Activated effector memory CD4-positive, alpha-beta T cell treated with Interleukin-2 at 50 U/mL for 16 hours (primary cell): ENCODE measurements around the gene LGR4.

Experiments
- DNase-seq: peaks from one replicate; pipeline ENCODE4 v3.0.0-alpha.2; 2020

LGR4 gene

DNA sequence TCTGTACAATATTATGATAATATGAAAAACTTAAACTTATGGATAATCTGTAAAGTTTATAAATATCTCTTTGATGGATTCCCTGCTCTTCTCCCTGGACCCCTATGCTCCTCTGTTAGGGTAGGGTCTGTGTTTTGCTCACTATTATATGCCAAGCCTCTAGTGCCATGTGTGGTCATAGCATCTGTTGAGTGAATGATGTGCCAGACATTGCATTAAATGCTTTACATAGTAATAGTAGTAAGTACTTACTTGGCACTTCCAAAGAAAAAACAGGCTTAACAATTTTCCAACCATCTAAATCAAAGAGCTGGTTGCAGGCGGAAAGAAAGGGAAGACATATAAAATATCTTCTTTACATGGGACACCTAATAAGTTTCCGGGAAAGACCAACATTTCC, 46.8 kb downstream of the LGR4 start:
- no peak for DNase-seq

GRCh38 chr11:27423125-27423524, 49.5 kb downstream of the LGR4 start:
- DNase-seq: no peak

GRCh38 chr11:27421819-27422494, 50.6 kb downstream of the LGR4 start:
- DNase-seq: no peak

DNA sequence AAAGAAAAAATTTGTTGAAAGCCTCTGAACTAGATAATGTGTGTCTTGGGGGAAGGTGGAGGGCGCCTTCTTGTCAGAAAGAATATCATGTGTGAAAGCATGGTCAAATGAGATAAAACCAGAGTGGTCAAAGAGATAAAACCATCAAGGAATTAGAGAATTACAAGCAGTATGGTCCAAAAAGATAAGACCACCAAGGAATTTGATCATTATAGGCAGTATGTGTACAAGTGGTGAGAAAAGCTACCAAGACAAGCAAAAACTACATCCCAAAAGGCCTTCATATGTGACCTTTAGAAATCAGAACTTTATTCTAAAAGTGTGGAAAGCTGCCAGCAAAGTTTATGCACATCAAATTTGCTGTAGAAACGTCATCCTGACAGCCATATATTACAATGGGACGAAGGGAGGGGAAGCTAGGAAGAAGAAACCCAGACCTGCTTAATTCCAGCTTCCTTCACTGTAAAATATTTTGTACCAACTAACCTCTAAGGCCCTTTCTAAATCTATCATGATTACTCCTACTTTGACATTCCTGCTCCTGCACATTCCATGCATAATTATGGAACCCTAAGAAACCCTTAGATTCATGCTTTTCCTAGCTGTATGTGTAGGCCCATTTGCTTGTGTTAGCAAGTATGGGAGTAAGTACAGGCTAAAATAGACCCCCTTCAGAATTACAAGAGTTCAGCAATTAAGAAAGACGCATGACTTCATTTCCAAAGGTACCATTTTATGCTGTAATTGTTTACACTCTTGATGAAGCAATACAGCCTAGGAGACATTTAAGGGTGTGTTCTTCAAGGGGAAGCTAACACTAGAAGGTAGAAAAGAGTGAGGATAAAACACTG, 51.6 kb downstream of the LGR4 start:
- no peak for DNase-seq

DNA sequence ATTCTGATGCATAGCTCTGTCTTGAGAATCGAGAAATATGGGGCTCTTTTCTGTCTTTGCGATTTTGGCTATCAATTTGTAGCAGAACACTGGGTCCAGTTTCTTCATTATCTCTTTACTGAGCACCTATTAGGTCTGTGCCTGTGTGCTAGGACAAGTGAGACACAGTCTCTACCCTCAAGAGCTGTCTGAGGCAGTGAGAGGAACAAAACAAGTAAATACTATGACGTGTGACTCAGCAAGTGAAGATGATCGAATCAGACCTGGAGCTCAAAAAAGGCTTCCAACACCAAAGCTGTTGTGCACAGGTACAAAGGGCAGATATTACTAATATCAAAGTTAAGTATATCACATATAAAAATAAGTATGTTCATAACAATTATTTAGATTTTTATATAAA, 52.4 kb downstream of the LGR4 start:
- no peak for DNase-seq

DNA sequence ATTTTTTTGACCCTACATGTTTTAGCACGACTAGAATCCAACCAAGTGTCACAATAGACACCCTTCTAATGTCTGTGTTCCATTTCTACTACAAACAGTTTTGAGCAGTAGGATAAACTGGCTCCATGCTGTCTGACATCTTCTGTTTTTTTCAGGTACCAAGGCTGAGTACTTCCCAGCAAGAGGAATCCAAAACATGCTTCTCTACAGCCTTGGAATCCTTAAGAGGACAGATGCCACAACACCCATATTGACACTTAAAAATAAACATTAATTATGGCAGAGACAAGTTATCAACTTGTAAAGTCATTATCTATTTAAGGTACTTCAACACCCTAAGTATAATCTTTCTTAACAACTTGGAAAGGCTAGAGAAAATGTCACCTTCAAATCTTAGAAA, 54.2 kb downstream of the LGR4 start:
- no peak for DNase-seq

GRCh38 chr11:27416568-27417176, 55.9 kb downstream of the LGR4 start:
- no peak for DNase-seq

DNA sequence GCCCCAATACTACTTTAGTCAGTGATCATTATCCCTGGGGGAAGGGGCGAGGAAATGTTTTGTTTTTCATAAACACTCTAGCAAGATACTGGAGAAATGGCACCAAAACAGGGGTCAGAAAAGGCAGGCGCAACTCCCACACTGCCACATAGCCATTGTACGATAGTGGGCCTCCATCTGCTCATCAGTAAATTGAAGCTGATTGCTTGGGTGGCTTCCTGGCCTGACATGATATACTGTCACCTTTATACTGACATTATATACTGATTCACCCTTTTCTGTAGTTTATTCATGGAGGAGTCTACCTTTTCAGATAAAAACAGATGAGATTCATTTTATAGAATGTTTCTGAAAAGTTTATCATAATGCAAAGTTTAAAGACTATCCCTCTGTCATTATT, 57.9 kb downstream of the LGR4 start:
- no peak for DNase-seq

DNA sequence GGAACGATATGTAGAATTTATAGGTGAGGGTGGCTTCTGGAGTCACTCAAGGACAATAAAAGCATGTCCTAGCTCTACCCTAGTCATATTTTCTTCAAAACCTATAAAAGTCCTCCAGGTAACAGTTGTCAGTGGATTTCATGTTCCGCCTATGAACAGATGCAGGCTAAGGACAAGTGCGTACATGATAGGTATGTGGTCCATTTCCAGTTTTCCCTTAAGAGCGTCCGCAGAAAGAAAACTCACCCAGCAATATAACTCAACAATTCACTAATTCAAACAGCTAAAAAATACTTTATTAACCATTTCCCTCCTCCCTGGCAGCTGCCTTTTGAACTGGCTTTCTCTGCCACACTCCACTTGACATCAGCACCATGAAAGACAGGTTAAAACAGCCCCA, 59.4 kb downstream of the LGR4 start:
- DNase-seq: no peak

- no peak for DNase-seq
Observed at GRCh38 chr11:27412192-27412691, 60.3 kb downstream of the LGR4 start.

GRCh38 chr11:27411328-27411727, 61.3 kb downstream of the LGR4 start:
- no peak for DNase-seq

- no peak for DNase-seq
Observed at GRCh38 chr11:27410272-27410671, 62.3 kb downstream of the LGR4 start.

DNA sequence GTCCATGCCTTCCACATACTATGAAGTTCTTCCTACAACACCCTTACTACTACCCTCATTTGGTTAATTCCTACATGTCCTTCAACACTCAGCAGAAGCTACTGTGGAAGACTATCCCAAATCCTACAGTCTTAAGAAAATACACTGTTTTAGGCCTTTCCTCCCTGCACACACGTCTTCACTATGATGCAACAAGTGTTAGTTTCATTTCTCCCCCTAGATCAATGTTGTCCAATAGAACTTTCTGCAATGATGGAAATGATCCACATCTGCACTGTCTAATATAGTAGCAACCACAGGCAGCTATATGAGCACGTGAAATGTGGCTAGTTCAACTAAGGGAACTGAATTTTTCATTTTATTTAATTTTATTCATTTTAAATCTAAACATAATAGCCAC, 62.8 kb downstream of the LGR4 start:
- no peak for DNase-seq

GRCh38 chr11:27409049-27409448, 63.5 kb downstream of the LGR4 start:
- no peak for DNase-seq

- DNase-seq: no peak
Observed at GRCh38 chr11:27408246-27408800, 64.3 kb downstream of the LGR4 start.

DNA sequence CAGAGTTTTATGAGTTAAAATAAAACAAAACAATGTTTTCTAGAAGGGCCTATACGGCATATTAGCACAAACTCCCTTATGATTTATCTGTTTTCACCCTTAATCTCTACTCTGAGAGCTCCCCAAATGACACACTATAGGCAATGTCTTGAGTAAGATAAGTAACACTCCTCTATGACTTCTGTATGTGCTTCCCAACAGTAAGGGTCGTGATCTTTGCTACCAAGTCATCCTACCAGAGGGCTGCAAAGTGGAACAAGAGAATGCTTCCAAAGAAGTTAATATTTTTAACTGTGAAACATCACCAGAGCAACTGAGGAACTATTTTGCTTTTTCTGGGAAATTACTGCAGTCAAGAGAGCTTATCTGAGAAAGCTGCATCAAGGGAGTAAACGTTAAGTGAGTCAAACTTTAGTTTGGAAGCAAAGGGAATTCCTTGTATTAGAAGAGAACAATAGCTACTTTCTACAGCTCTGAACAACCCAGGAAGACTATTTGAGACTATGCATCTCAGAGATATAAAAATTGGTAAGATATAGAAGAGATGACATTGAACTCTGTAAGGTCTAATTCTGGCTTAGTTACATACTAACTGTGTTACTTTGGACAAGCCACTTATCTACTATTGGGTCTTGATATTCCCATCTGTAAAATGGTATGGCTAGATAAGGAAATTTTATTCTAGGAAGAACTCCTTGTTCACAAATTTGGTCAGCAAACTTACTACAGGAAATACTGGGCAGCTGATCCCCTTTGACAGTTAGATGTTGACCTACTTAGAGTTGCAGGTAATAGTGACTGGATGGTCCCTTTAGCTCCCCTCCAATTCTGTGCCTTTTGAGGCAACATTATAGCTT, 65.9 kb downstream of the LGR4 start:
- no peak for DNase-seq

GRCh38 chr11:27405134-27405533, 67.5 kb downstream of the LGR4 start:
- no peak for DNase-seq

GRCh38 chr11:27404427-27404826, 68.2 kb downstream of the LGR4 start:
- DNase-seq: no peak

DNA sequence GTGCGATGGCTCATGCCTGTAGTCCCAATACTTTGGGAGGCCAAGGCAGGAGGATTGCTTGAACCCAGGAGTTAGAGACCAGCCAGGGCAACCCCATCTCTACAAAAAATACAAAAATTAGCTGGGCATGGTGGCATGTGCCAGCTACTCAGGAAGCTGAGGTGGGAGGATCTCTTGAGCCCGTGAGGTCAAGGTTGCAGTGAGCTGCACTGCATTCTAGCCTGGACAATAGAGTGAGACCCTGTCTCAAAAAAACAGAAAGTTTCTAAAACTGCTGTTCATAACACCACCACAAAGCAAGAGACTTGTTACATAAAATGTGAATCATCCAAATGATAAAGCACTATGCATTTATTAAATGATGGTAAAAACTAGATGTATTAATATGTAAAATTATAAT, 69.4 kb downstream of the LGR4 start:
- no peak for DNase-seq

GRCh38 chr11:27402450-27402849, 70.1 kb downstream of the LGR4 start:
- no peak for DNase-seq

DNA sequence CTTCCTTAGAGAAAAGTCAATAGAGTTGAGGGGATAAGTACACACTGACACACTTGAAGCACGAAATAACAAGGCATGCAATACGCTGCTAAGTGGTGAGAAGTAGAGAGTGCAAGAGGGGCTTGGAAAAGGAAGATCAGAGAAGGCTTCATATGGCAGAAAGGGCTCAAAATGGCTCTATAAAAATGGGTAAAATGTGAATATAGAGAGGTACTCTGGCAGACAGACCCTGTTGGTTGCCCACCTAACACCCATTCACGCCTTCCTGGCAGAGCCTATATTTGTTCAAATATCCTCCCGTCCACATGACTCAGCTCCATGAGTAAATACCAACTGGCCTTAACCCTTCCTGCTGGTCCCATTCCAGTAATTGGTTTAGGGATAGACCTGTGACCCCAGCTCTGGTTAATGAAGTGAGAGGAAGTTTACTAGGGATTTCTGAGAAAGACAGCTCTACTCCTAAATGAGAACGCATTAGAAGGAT, 70.7 kb downstream of the LGR4 start:
- no peak for DNase-seq

GRCh38 chr11:27401280-27401832, 71.2 kb downstream of the LGR4 start:
- no peak for DNase-seq
